ES-I3 (cell line): ENCODE results near the gene CDC26.

Experiments
- H3K36me3 ChIP-seq: 2 replicates; pipeline ENCODE4 v1.6.1; 2013; ENCODE audit warnings: mild to moderate bottlenecking, low read length, control low read depth, moderate library complexity; ENCODE audit not compliant: insufficient read depth
- H3K4me1 ChIP-seq: 2 replicates; pipeline ENCODE4 v1.6.1; 2013; ENCODE audit warnings: mild to moderate bottlenecking, control low read depth, low read length; ENCODE audit not compliant: insufficient read depth
- H3K9ac ChIP-seq: 2 replicates; pipeline ENCODE4 v1.6.1; 2013; ENCODE audit warnings: low read depth, mild to moderate bottlenecking, low read length, moderate library complexity
- H3K9me3 ChIP-seq: 2 replicates; pipeline ENCODE4 v1.6.1; 2013; ENCODE audit warnings: mild to moderate bottlenecking, low read length, moderate library complexity; ENCODE audit not compliant: control insufficient read depth, insufficient read depth

Gene CDC26

DNA sequence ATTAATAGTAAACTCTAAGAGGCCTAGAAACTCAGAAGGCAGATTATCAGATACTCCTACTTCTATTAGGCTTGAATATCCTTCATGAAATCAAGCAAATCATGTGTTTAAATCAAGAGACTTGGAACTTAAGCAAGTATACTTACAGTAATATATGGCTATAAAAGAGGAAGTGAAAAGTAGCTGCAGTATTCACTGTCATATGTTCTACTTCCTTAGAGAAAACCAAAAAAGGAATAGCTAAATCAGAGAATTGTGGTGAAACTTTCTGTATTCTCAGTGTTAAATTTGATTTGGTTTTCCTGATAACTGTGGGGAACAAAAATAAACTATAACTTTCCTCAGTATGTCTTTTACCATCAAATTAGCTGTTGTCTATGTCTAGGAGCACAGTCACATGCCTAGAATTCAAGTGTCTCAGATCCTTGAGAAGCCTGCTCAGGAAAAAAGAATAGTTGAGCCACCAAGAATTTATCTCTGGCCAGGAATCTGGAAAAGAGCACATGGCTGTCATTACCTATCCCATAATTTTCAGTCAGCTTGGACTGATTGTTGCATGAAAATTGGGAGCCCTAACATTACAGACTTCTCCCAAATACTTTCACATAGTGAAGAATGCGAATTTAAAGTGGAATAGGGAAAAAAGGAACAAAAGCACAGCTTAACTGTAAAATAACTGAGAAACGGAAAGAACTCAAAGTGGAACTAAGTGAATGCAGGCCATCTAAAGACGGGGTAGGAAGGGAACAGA is 56.0 kb downstream of the CDC26 start:
- Histone ChIP-seq H3K36me3 (no peaks in the 10 kb centered on the region; the same call in 1 of the 2 replicates), H3K9ac (no peak overlapping the region), H3K9me3 (no peaks in the 10 kb centered on the region), H3K4me1 (no peaks in the 10 kb centered on the region; the same call in 1 of the 2 replicates)
